HG02973 (cell line): ENCODE measurements around the gene TRAPPC4.
"Not testable (repeated sequence)": the region's sequence is repeated elsewhere in the genome, so short reads cannot be mapped to it uniquely, and the experiment has no call there.

ENCODE experiments used
- ATAC-seq: cut with Tn5 transposase; IDR thresholded peaks from one replicate; pipeline ENCODE4 v1.9.1; 2021; ENCODE audit warnings: moderate library complexity; ENCODE audit not compliant: unreplicated experiment

Gene TRAPPC4

GRCh38 chr11:119012629-119013170 is 5.9 kb upstream of the TRAPPC4 start:
- no peak for ATAC-seq

- no peak for ATAC-seq
These were observed 4.2 kb upstream of the TRAPPC4 start for GRCh38 chr11:119014209-119014924.

GRCh38 chr11:119015054-119015611 is 3.4 kb upstream of the TRAPPC4 start:
- ATAC-seq: no peak

GRCh38 chr11:119016216-119017009 is 2.2 kb upstream of the TRAPPC4 start:
- ATAC-seq: no peak

GRCh38 chr11:119017377-119017776 is 1.2 kb upstream of the TRAPPC4 start:
- ATAC-seq: not testable (repeated sequence)

- no peak for ATAC-seq
These were observed 1.4 kb downstream of the TRAPPC4 start for GRCh38 chr11:119019996-119020395.

GRCh38 chr11:119021631-119022030 is 3.1 kb downstream of the TRAPPC4 start:
- no peak for ATAC-seq

GRCh38 chr11:119023741-119024140 is 5.2 kb downstream of the TRAPPC4 start:
- ATAC-seq: no peak

GRCh38 chr11:119024430-119025098 is 6.0 kb downstream of the TRAPPC4 start:
- ATAC-seq: no peak

GRCh38 chr11:119025099-119025473 is 6.5 kb downstream of the TRAPPC4 start:
- ATAC-seq: no peak

GRCh38 chr11:119025541-119025940 is 7.0 kb downstream of the TRAPPC4 start:
- no peak for ATAC-seq

GRCh38 chr11:119025978-119026766 is 7.6 kb downstream of the TRAPPC4 start:
- ATAC-seq: no peak

GRCh38 chr11:119026970-119027369 is 8.4 kb downstream of the TRAPPC4 start:
- ATAC-seq: no peak

- no peak for ATAC-seq
These were observed 9.2 kb downstream of the TRAPPC4 start for GRCh38 chr11:119027561-119028345.

- no peak for ATAC-seq
These were observed 9.9 kb downstream of the TRAPPC4 start for GRCh38 chr11:119028346-119029068.

GRCh38 chr11:119029069-119029339 is 10.4 kb downstream of the TRAPPC4 start:
- no peak for ATAC-seq

GRCh38 chr11:119029340-119030028 is 10.9 kb downstream of the TRAPPC4 start:
- ATAC-seq: peak; percentile 7

GRCh38 chr11:119030029-119030328 is 11.4 kb downstream of the TRAPPC4 start:
- peak; percentile 19 for ATAC-seq
